Stimulated activated CD4-positive, alpha-beta T cell treated with anti-CD3 and anti-CD28 coated beads, Interleukin-1b, Interleukin-23, amount 100 ng/mL, for 48 hours (primary cell): ENCODE data around the gene PRR36.

Source experiments
- DNase-seq: peaks from one replicate; pipeline ENCODE4 v3.0.0-alpha.2; 2020

PRR36 gene

DNA sequence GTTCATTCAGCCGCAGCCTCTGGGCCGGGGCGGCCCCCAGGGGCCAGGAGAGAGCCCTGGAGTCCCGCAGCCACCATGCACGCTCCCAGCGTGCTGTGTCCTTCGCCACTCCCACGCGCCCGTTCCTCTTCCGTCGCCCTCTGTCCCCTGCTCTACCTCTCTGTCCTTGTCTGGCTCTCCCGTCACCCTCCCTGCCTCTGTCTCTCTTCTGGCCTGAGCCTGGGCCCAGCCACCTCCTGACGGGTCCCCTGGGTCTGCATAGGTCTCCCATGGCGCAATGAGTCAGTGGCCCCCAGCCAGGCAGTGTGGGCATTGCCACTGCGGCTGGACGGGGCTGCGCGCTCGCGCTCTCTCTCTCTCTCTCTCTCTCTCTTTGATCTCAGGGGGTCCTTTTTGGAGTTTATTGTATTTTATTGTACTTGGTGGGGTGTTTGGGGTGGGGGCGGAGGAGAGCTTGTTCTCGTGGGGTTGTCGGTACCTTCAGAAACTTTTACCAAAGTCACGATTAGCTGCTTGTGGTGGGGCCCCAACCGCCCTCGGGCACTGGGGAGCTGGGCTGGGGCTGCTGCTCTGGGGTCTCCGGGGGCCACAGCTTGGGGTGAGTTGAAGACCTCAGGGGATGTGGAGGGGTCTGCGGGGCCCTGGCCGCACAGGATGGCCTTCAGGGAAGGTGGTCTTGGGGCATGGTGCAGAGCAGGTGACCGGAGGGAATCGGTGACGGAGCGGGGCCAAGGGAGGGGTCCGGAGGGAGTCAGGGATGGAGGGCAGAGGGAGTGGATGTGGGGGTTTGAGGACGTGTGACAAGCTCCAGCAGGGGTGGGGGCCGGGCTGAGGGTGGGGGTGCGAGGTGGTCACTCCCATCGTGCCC is 38.7 kb upstream of the PRR36 start:
- no peak for DNase-seq

GRCh38 chr19:7912144-7912696 is 38.0 kb upstream of the PRR36 start:
- DNase-seq = no peak

- no peak for DNase-seq
Measured at GRCh38 chr19:7911508-7912143, 37.4 kb upstream of the PRR36 start.

DNA sequence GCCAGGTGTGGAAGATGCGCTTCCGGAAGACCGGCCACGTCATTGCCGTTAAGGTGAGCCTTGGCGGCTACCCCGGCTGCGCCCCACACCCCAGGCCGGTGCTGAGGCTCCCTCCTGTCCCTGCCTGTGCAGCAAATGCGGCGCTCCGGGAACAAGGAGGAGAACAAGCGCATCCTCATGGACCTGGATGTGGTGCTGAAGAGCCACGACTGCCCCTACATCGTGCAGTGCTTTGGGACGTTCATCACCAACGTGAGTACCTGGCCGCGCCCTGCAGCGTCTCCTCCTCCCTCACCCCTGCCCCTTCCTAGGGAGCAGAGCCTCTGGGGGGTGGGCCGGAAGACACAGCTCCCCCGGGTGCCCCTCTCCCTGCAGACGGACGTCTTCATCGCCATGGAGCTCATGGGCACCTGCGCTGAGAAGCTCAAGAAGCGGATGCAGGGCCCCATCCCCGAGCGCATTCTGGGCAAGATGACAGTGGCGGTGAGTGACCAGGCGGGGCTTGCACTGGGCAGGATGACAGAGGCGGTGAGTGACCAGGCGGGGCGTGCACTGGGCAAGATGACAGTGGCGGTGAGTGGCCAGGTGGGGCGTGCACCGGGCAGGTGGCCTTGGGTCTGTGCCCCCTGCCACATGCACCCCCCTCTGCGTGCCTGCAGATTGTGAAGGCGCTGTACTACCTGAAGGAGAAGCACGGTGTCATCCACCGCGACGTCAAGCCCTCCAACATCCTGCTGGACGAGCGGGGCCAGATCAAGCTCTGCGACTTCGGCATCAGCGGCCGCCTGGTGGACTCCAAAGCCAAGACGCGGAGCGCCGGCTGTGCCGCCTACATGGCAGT is 36.4 kb upstream of the PRR36 start:
- DNase-seq = no peak

- no peak for DNase-seq
Measured at GRCh38 chr19:7909471-7910067, 35.4 kb upstream of the PRR36 start.

DNA sequence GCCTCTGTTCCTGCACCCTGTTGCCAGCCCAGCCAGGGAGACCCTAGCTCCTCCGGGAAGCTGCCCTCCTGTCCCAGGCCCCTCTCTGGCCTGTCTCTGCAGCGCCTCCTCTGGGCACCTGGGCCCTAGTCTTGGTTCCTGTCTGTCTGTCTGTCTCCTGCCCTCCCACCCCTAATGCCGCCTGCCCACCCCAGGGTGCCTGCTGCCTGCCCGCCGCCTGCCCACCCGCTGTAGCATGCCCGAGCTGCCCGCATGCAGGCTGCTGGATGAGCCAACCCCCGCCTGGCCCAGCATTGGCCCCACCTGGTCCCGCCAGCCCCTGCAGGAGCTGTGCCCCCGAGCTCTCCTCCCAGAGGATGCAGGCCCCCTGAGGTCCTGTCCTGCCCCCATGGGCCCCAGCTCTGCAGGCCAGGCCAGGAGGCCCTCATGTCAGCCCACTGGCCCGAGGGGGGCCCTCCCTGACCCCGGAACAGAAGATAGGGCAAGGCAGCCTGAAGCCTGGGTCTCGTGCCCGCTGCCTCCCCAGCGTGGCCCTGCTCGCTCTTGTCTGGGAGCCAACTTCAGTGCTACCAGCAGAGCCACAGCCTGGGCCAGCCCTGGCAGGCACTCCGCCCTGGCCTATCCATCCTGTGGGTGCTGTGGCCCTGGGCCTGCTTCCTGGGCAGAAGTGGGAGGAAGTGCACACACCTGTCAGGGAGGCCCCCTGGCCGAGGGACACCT is 34.7 kb upstream of the PRR36 start:
- DNase-seq = no peak

DNA sequence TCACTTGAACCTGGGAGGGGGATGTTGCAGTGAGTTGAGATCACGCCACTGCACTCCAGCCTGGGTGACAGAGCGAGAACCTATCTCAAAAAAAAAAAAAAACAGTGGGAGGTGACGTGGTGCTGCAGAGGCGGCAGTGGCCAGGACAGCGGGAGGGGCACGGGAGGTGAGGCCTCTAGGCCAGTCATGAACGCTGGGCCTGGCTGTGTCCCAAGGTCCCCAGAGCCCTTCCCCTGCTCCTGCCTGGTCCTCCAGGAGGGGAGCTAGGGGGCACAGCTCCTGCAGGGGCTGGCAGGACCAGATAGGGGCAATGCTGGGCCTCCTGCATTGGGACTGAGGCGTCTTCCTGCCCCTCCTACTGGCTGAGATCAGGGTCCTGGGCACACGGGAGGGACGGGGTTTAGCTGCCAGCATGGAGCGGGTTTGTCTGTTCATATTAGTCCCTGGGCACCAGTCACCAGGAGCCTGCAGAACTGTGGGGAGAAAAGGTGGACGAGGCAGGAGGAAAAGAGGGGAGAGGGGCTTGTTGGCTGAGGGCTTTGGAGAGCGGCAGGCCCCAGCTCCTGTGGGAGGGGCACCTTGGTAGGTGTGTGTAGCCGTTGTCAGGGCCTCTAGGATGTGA is 34.0 kb upstream of the PRR36 start:
- DNase-seq = no peak

DNA sequence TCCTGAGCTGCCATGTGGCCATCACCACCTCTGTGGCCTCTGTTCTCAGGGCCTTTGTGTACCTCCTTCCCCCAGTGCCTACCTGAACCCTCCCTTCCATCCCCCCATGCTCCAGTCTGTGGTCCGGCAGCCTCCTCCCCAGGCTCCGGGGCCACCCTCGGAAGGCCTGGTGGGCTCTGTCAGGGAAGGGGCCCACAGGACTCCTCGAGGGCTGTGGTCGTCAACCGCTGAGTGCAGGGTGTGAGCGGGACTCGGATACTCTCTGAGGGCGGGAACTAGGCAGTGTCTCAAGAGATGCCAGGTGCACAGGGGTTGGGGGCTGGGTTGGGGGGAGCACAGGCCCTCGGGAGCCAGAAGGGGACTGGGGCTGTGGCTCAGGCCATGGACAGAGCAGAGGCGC is 33.4 kb upstream of the PRR36 start:
- no peak for DNase-seq

DNA sequence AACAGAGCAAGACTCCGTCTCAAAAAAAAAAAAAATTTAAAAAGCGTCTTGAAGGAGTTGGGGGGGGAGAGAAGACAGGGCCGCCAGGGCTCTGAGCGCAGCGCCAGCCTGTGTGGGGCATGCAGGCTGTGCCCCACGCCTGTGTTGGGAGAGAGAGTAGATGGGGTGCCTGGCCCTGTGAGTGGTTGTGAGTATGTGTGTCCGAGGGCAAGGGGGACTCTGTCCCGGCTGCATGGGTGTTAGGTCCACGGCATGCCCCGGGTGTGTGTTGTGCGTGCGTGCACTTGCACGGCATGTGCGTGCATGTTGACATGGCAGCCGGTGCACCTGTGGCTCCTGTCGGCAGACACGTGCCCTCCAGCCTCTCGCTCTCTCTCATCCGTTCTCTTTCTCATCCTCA is 32.9 kb upstream of the PRR36 start:
- DNase-seq = no peak

GRCh38 chr19:7905859-7906258 is 31.7 kb upstream of the PRR36 start:
- DNase-seq = no peak

DNA sequence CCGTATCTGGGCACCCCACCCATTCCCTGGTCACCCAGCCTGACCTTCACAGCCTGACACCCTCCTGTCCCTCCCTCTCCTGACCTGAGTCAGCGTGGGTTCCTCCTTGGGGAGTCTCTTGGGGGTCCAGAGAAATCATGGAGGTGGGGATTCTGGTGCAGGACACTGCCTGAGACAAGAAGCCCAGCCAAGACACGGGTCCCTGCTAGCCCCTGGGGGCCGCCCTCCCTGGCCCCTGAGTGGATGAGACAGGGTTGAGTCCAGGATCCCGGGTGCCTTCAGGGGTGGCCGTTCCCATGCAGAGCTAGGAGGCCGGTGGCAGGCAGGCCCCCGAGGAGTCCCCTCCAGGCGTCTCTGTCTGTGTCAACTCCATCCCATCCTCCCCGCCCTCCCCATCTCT is 31.1 kb upstream of the PRR36 start:
- no peak for DNase-seq

- DNase-seq = peak; percentile 45
Measured at GRCh38 chr19:7904074-7905020, 30.2 kb upstream of the PRR36 start.

- peak; percentile 100 for DNase-seq
Measured at GRCh38 chr19:7903244-7904073, 29.3 kb upstream of the PRR36 start, which contains the start of gene MAP2K7. Gene MAP2K7, plus strand, starts transcription at chr19:7903877. Its CDS starts 68 bp downstream, at chr19:7903945.

DNA sequence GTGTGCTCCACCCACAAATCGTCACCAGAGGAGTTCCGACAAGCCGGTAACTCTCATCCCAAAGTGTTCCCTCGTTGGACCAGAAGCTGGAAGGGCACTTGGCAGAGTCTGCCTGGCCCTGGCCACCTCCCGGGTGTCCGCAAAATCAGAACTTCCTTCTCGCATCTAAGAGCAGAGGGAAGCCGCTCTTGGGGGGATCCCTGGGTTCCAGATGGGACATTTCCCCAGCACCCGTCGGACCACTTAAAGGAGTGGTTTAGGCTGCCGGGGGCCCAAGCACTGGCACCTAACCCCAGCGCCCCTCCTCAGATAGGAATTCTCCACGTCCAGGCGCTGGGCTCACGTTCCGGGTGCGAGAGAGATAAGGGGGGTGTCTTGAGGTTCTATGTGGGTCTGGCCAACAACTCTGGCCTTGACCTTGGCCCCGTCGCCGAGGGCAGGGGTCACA is 28.6 kb upstream of the PRR36 start:
- no peak for DNase-seq

- DNase-seq = no peak
Measured at GRCh38 chr19:7901337-7901736, 27.1 kb upstream of the PRR36 start.

DNA sequence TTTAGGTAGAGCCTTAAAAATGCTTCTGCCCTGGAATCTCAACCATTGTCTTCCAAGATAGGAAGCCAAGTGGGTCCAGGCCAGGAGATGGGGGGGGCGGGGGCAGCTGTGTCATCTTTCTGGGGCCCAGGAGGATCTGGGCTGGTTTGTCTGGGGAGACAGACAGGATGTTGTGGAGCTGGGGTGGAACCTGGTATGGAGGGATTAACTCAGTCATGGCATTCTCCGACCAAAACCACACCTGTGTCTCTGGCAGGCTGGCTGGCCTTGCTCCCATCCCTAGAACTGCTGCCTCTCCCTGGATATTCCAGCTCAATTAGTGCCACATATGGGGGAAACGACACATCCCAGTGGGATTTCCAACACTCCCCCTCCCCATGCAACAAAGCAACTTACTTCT is 26.7 kb upstream of the PRR36 start:
- no peak for DNase-seq

GRCh38 chr19:7900401-7900870 is 26.2 kb upstream of the PRR36 start:
- no peak for DNase-seq

DNA sequence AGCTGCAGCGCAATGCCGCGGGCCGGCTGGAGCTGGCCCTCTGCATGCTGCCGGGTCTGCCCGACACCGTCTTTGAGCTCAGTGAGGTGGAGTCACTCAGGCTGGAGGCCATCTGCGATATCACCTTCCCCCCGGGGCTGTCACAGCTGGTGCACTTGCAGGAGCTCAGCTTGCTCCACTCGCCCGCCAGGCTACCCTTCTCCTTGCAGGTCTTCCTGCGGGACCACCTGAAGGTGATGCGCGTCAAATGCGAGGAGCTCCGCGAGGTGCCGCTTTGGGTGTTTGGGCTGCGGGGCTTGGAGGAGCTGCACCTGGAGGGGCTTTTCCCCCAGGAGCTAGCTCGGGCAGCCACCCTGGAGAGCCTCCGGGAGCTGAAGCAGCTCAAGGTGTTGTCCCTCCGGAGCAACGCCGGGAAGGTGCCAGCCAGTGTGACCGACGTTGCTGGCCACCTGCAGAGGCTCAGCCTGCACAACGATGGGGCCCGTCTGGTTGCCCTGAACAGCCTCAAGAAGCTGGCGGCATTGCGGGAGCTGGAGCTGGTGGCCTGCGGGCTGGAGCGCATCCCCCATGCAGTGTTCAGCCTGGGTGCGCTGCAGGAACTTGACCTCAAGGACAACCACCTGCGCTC is 25.7 kb upstream of the PRR36 start:
- DNase-seq = no peak

DNA sequence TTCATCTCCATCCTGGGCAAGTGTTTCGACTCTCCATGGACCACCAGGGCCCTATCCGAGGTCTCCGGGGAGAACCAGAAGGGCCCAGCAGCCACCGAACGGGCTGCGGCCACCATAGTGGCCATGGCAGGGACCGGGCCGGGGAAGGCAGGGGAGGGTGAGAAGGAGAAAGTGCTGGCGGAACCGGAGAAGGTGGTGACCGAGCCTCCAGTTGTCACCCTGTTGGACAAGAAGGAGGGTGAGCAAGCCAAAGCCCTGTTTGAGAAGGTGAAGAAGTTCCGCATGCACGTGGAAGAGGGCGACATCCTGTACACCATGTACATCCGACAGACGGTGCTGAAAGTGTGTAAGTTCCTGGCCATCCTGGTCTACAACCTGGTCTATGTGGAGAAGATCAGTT is 24.8 kb upstream of the PRR36 start:
- no peak for DNase-seq
